Naive B cell (primary cell): Measurements from ENCODE around the gene WASHC4. TPM values are rescaled to one million over a fixed set of nuclear protein-coding genes. Genes with fewer than 3 reads are reported as not detected.

Experiments
- ATAC-seq, 2 donors: fragments of 150-1000 bp; cut with Tn5 transposase; 2 replicates each; pipeline ENCODE4 v1.10.0; 2021; ENCODE audit warnings: low read depth in 2 of 2, mild to moderate bottlenecking in 2 of 2, moderate library complexity in 2 of 2
- DNase-seq: peaks from one replicate; pipeline ENCODE4 v3.0.0; 2022
- H3K27ac Mint-ChIP-seq, 6 donors: one replicate each; pipeline ENCODE4 v1.8.0; 2020 to 2022; ENCODE audit warnings: mild to moderate bottlenecking in 6 of 6, mixed read lengths in 6 of 6, moderate library complexity in 5 of 6, inconsistent platforms in 2 of 6
- H3K27me3 Mint-ChIP-seq, 3 donors: one replicate each; pipeline ENCODE4 v1.8.0; 2021 to 2022; ENCODE audit warnings: mixed read lengths in 3 of 3, mild to moderate bottlenecking in 1 of 3
- H3K36me3 Mint-ChIP-seq, 2 donors: one replicate each; pipeline ENCODE4 v1.8.0; 2020 to 2022; ENCODE audit warnings: mixed read lengths in 2 of 2, inconsistent platforms in 1 of 2, mild to moderate bottlenecking in 1 of 2
- H3K4me1 Mint-ChIP-seq, 3 donors: one replicate each; pipeline ENCODE4 v1.8.0; 2020 to 2022; ENCODE audit warnings: mixed read lengths in 3 of 3, inconsistent platforms in 1 of 3, mild to moderate bottlenecking in 1 of 3, moderate library complexity in 1 of 3
- H3K4me3 Mint-ChIP-seq, 8 donors: one replicate each; pipeline ENCODE4 v1.8.0; 2020 to 2022; ENCODE audit warnings: mild to moderate bottlenecking in 8 of 8, mixed read lengths in 8 of 8, moderate library complexity in 8 of 8, inconsistent platforms in 2 of 8
- H3K9me3 Mint-ChIP-seq, 7 donors: one replicate each; pipeline ENCODE4 v1.8.0; 2020 to 2022; ENCODE audit warnings: mixed read lengths in 7 of 7, mild to moderate bottlenecking in 5 of 7, inconsistent platforms in 2 of 7, moderate library complexity in 1 of 7
- polyA plus RNA-seq, 6 donors: library from polyadenylated mRNA; unstranded; fragments of 300-500 nt; fragmentation: Illumina TruSeq; gene quantifications; one replicate each; pipeline ENCODE4 v1.2.3, GENCODE V29; 2021; ENCODE audit warnings: low read depth in 6 of 6

The WASHC4 gene, protein sequence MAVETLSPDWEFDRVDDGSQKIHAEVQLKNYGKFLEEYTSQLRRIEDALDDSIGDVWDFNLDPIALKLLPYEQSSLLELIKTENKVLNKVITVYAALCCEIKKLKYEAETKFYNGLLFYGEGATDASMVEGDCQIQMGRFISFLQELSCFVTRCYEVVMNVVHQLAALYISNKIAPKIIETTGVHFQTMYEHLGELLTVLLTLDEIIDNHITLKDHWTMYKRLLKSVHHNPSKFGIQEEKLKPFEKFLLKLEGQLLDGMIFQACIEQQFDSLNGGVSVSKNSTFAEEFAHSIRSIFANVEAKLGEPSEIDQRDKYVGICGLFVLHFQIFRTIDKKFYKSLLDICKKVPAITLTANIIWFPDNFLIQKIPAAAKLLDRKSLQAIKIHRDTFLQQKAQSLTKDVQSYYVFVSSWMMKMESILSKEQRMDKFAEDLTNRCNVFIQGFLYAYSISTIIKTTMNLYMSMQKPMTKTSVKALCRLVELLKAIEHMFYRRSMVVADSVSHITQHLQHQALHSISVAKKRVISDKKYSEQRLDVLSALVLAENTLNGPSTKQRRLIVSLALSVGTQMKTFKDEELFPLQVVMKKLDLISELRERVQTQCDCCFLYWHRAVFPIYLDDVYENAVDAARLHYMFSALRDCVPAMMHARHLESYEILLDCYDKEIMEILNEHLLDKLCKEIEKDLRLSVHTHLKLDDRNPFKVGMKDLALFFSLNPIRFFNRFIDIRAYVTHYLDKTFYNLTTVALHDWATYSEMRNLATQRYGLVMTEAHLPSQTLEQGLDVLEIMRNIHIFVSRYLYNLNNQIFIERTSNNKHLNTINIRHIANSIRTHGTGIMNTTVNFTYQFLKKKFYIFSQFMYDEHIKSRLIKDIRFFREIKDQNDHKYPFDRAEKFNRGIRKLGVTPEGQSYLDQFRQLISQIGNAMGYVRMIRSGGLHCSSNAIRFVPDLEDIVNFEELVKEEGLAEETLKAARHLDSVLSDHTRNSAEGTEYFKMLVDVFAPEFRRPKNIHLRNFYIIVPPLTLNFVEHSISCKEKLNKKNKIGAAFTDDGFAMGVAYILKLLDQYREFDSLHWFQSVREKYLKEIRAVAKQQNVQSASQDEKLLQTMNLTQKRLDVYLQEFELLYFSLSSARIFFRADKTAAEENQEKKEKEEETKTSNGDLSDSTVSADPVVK
- 100 to 1,000 TPM in 4 of 6 donors, 10 to 100 TPM in 2; 84.7 to 131 (median 125) TPM for polyA plus RNA-seq

GRCh38 chr12:105107494-105108371, at the start of gene WASHC4:
WASHC4 (plus strand) TSS chr12:105107731; CDS start chr12:105107801, 70 bp downstream.
- DNase-seq (peak; percentile 96), ATAC-seq (peak; percentile 91 to 92)
- H3K9me3 Mint-ChIP-seq = no peaks in the 10 kb centered on the region
- peak within 1 kb of the TSS; percentile 98 to 99 (median 98) for H3K27ac Mint-ChIP-seq
- H3K36me3 Mint-ChIP-seq = peaks cover 10 to 12% of the 10 kb centered on the region in 2 donors
- peak within 1 kb of the TSS; percentile 96 to 99 (median 98) for H3K4me3 Mint-ChIP-seq
- peaks cover 21 to 35% (median 29%) of the 10 kb centered on the region in 3 donors for H3K4me1 Mint-ChIP-seq
- H3K27me3 Mint-ChIP-seq = peaks cover 0 to 5% (median 0%) of the 10 kb centered on the region in 3 donors

- H3K9me3 Mint-ChIP-seq = peaks cover 4 to 14% (median 11%) of the 10 kb centered on the region in 7 donors
- H3K36me3 Mint-ChIP-seq = peaks cover 2 to 3% of the 10 kb centered on the region in 2 donors
- no peaks in the 10 kb centered on the region for H3K4me1 Mint-ChIP-seq
- ATAC-seq (no peak), DNase-seq (no peak)
- H3K27me3 Mint-ChIP-seq = peaks cover 3 to 14% (median 4%) of the 10 kb centered on the region in 3 donors
- H3K4me3 Mint-ChIP-seq = peak overlapping the region in 1 of 8 donors; percentile 35
- peak overlapping the region in 1 of 6 donors; percentile 31 for H3K27ac Mint-ChIP-seq
Measured at GRCh38 chr12:105060715-105061378, 46.7 kb upstream of the WASHC4 start.

- peak overlapping the region in 1 of 6 donors; percentile 41 for H3K27ac Mint-ChIP-seq
- H3K9me3 Mint-ChIP-seq = no peaks in the 10 kb centered on the region
- peaks cover 0 to 2% (median 0%) of the 10 kb centered on the region in 3 donors for H3K4me1 Mint-ChIP-seq
- H3K4me3 Mint-ChIP-seq = no peak overlapping the region
- DNase-seq (no peak), ATAC-seq (no peak)
- no peaks in the 10 kb centered on the region for H3K36me3 Mint-ChIP-seq
- peaks cover 4 to 14% (median 7%) of the 10 kb centered on the region in 3 donors for H3K27me3 Mint-ChIP-seq
Measured at GRCh38 chr12:105064564-105065178, 42.9 kb upstream of the WASHC4 start.

- Mint-ChIP-seq H3K4me1 (peaks cover 0 to 10% (median 8%) of the 10 kb centered on the region in 3 donors), H3K27ac (no peak overlapping the region), H3K4me3 (no peak overlapping the region), H3K9me3 (no peaks in the 10 kb centered on the region), H3K27me3 (peaks cover 4 to 7% (median 5%) of the 10 kb centered on the region in 3 donors), H3K36me3 (no peaks in the 10 kb centered on the region)
- no peak for DNase-seq
- ATAC-seq = no peak
Measured at GRCh38 chr12:105067511-105068031, 40.0 kb upstream of the WASHC4 start.

DNA sequence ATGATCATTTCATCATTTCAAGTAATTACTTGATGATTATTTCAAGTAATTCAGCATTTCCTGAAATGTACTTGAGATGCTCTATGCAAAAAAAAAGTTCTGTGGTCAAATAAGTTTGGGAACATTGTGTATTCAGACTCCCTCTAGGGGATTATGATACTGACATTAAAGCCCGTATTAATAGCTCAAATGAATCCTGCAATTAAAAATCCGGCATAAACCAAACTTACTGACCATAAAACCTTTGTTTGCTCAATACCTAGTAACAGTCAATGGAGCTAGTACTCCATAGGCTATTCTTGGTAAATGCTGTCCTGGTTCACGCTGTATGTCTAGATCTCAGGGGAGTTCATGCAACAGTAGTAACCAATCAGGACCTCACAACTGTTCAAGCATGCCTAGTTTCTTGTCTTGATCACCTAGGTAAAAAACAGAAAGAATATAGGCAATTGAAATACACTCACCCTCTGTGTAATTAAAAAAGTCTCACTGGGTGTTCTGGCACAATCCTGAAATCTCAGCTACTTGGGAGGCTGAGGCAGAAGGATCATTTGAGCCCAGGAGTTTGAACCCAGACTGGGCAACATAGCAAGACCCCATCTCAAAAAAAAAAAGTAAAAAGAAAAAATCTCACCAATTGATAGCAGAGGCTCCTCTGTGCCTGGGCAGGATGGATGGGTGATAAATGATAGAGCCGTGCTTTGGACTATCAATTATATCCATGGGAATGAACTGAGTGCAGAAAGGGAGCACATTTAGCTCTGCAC, 37.4 kb upstream of the WASHC4 start:
- peaks cover 0 to 10% (median 8%) of the 10 kb centered on the region in 3 donors for H3K4me1 Mint-ChIP-seq
- no peaks in the 10 kb centered on the region for H3K9me3 Mint-ChIP-seq
- ATAC-seq (peak; percentile 27 to 30), DNase-seq (no peak)
- peak overlapping the region in 1 of 6 donors; percentile 6 for H3K27ac Mint-ChIP-seq
- H3K4me3 Mint-ChIP-seq = no peak overlapping the region
- H3K27me3 Mint-ChIP-seq = peaks cover 0 to 7% (median under 1%) of the 10 kb centered on the region in 3 donors
- no peaks in the 10 kb centered on the region for H3K36me3 Mint-ChIP-seq

GRCh38 chr12:105071981-105072380, 35.5 kb upstream of the WASHC4 start:
- H3K9me3 Mint-ChIP-seq = no peaks in the 10 kb centered on the region
- no peak overlapping the region for H3K27ac Mint-ChIP-seq
- peaks cover 0 to 10% (median 8%) of the 10 kb centered on the region in 3 donors for H3K4me1 Mint-ChIP-seq
- H3K27me3 Mint-ChIP-seq = no peaks in the 10 kb centered on the region
- H3K4me3 Mint-ChIP-seq = no peak overlapping the region
- no peaks in the 10 kb centered on the region for H3K36me3 Mint-ChIP-seq
- ATAC-seq (no peak), DNase-seq (no peak)

DNA sequence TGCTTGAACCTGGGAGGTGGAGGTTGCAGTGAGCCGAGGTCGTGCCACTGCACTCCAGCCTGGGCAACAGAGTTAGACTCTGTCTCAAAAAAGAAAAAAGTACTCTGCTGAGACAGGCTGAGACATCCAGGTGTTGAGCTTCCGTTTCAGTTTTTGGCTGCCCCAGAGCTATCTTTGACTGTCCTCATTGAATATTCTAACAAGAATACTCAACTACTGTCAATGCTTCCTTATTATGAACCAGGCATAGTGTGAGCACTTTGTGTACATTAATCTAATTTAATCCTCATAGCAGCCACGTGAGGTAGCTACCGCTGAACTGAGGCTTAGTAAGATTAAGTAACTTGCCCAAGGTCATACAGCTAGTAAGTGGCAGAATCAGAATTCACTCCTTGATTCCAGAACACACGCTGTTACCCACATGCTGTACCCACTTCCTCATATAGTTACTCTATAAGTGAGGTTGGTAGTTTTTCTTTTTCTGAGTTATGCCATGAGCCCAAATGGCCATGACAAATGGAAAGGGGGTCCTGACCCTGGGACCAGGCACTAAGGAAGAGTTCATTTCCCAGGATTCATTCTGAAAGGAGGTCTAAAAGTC, 34.5 kb upstream of the WASHC4 start:
- H3K27me3 Mint-ChIP-seq = no peaks in the 10 kb centered on the region
- ATAC-seq (no peak), DNase-seq (no peak)
- no peaks in the 10 kb centered on the region for H3K9me3 Mint-ChIP-seq
- no peaks in the 10 kb centered on the region for H3K36me3 Mint-ChIP-seq
- H3K4me3 Mint-ChIP-seq = no peak overlapping the region
- H3K4me1 Mint-ChIP-seq = peaks cover 0 to 10% (median 8%) of the 10 kb centered on the region in 3 donors
- peak overlapping the region in 1 of 6 donors; percentile 18 for H3K27ac Mint-ChIP-seq

DNA sequence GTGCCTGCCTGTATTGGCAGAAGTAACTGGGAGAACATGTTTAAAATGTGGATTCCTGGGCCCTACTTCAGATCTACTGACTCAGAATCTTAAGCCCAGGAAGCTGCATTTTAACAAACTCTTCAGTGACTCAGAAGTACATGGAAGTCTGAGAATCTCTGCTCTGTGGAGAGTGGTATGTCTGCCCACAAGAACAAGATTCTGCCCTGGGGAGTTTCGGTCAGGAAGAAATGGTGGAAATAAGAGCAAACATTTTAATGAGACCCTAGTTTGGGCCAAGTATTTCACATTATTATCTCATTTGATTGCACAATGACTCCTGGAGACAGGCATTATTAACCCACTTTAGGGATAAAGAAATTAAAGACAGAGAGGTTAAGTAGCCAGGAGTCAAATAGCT, 31.4 kb upstream of the WASHC4 start:
- Mint-ChIP-seq H3K27me3 (peaks cover 0 to 6% (median 5%) of the 10 kb centered on the region in 3 donors), H3K27ac (no peak overlapping the region), H3K4me1 (no peaks in the 10 kb centered on the region), H3K9me3 (no peaks in the 10 kb centered on the region), H3K4me3 (no peak overlapping the region), H3K36me3 (no peaks in the 10 kb centered on the region)
- DNase-seq (no peak), ATAC-seq (no peak)

- Mint-ChIP-seq H3K9me3 (no peaks in the 10 kb centered on the region), H3K4me1 (no peaks in the 10 kb centered on the region), H3K27ac (peak overlapping the region in 1 of 6 donors; percentile 42), H3K27me3 (peaks cover 0 to 6% (median 5%) of the 10 kb centered on the region in 3 donors), H3K36me3 (no peaks in the 10 kb centered on the region), H3K4me3 (no peak overlapping the region)
- ATAC-seq = no peak
- no peak for DNase-seq
Measured at GRCh38 chr12:105076913-105077312, 30.6 kb upstream of the WASHC4 start.

DNA sequence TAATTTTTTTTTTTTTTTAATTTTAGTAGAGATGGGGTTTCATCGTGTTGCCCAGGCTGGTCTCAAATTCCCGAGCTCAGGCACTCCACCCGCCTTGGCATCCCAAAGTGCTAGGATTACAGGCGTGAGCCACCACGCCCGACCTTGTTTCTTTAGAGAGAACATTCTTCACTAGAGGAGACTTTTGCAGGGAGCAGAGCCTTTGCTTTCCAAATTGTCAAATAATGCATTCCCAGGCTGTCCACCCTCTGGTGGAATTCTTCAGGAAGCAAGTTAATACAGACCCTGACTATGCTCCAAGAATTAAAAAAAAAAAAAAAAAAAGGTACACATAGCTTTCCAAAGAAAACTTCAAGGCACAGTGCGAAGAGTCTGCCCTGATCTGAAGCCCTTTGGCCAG, 30.1 kb upstream of the WASHC4 start:
- ATAC-seq (no peak), DNase-seq (no peak)
- H3K4me3 Mint-ChIP-seq = no peak overlapping the region
- no peaks in the 10 kb centered on the region for H3K36me3 Mint-ChIP-seq
- no peaks in the 10 kb centered on the region for H3K9me3 Mint-ChIP-seq
- H3K27ac Mint-ChIP-seq = no peak overlapping the region
- H3K27me3 Mint-ChIP-seq = peaks cover 0 to 6% (median 5%) of the 10 kb centered on the region in 3 donors
- no peaks in the 10 kb centered on the region for H3K4me1 Mint-ChIP-seq
